ENCODE measurements around the gene SLC16A12.
"Not testable (repeated sequence)": the region's sequence is repeated elsewhere in the genome, so short reads cannot be mapped to it uniquely, and the experiment has no call there.

SLC16A12 gene

GRCh38 chr10:89468191-89468965, 67.0 kb downstream of the SLC16A12 start:
- no peak for DNase-seq

DNA sequence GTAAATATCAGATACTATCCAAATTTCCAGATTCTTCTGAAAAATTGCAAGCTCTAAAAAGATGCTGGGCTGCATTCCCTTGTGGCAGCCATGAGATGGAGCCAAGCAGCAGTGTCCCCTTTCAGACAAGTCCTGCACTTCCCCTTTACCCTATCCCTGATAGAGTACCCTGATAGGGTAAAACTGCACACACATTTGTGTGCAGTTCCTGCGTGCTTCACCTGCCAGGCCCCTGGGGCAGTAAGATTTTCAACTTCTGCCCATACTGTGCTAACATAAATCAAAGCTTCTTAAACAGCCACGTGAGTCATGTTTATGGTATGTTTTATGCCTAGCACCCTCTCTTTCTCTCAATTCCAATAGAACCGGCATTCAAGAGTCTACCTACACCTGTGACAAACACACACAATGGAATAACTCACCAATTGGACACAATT, 68.8 kb downstream of the SLC16A12 start:
- DNase-seq = no peak

DNA sequence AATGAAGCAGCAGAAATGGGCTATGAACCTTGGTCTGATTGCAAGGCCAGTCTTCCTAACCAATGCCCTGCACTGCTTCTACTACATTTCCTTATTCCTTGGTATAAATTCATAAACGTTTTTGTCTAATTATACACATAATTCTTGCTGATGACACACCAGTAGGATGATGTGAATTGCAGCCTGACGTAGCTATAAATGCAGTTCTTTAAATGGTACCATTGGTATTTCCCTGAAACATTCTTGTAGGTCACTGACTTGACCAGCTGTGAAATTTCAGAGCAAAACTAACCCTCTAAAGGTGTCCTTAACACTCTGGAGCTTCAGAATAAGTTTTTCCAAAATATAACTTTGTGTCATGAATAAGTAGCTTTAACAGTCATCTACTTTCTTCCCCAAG, 70.2 kb downstream of the SLC16A12 start:
- no peak for DNase-seq

- no peak for DNase-seq
These were observed 71.4 kb downstream of the SLC16A12 start for GRCh38 chr10:89463846-89464537.

DNA sequence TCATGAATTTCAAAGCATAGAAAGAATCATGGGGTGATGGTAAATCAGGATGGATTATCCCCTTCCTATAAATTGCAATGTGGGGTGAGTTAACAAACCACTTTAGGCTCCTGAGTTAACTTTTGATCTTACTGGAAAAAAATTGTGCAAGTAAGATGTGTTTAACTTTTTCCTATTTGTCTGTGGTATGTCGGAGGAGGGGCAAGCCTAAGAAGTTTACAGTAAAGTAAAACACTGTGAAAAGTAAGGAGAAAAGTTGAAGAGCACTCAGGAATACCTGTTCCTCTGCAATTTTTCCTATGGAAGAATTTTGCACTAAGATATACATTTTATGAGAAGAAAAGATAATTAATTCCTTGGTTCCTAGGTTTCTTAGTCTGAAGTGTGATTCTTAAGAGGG, 76.6 kb downstream of the SLC16A12 start:
- DNase-seq = no peak

- no peak for DNase-seq
These were observed 77.1 kb downstream of the SLC16A12 start for GRCh38 chr10:89458291-89458690.

DNA sequence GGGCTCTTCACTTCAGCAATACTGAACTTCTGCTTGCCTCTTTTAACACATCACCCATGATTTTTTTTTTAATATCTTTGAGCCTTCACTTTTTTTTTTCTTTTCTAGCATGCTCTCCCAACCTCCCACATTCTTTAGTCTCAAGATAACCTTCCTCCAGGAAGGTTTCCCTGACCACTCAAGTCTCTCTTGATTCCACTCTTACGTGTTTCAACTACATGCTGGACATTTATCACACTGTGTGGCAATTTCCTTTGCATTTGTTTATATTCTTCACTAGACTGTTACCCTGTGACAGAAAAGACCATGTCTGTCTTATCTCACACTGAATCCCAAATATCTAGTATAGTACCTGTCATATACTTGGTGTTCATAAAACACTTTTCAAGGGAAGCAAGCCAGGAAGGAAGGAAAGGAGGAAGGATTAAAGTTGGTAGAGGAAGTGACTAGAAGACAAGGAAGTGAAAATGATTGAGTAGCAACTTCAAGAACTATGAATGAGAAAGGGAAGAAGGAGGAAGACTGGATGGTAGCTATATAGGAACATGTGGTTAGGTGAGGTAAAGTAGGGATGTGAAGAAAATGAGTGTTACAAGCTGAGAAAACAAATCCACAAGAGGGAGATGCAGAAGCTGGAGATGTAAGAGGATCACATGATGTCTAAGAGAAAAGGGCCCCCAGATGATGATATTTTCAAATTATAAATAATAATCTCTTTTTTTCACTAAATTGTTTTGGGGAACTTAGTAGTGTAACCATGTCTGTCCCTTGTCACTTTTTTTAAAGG, 80.6 kb downstream of the SLC16A12 start:
- no peak for DNase-seq

DNA sequence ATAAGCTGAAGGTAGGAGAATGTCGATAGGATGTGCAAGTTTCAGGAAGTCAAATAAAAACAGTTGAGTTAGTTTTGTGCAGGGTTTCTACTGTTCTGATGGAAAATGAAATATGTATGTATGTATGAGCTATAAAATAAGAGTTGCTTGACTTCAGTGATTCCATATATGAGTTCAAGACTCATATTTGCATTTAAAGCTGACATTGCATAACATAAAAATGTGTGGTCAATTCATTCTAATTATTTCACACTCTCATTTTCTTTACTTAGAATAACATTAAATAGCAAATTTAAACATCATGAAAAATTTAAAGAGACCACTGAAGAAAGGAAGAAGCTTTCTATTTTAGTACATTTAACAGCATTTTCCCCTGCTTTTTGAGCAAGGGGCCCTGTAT, 83.2 kb downstream of the SLC16A12 start:
- no peak for DNase-seq

GRCh38 chr10:89450901-89451300, 84.5 kb downstream of the SLC16A12 start:
- no peak for DNase-seq

GRCh38 chr10:89444819-89445218, 90.6 kb downstream of the SLC16A12 start:
- not testable (repeated sequence) for DNase-seq

GRCh38 chr10:89442289-89442688, 93.1 kb downstream of the SLC16A12 start:
- DNase-seq = no peak

DNA sequence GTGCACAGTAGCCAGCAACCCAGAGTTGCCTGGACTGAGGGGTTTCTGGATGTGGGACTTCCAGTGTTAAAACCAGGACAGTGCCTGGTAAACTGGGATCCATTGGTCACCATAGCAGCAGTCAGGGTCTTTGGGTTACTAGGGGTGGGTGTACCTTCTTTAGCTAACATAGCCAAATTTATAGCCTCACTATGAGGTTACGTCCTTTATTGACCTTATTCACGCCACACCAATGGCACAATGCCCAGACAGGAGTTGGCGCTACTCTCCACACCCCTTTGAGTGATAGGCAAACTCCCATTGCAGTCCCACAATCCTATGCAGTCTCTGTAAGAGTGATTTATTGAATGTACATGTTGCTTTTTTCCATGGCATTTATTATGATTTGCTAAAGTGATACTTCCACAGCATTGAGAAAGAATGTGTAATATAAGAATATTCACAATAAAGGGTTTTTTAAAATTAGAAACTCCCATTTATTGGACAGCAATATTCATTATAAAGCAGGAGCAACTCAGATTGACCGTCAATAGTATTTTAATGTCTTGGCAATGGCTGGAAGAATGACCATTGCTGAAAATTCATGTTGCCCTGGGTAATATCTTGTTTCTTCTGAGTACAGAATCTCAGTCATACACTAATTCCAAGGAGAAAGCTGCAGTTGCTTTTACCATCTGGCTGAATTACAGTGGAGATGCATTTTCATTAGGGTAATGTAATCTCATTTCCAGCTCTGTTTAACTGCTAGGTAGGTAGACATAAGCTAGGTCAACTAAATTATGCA, 95.0 kb downstream of the SLC16A12 start:
- DNase-seq = no peak

- no peak for DNase-seq
These were observed 96.9 kb downstream of the SLC16A12 start for GRCh38 chr10:89438525-89438924.

DNA sequence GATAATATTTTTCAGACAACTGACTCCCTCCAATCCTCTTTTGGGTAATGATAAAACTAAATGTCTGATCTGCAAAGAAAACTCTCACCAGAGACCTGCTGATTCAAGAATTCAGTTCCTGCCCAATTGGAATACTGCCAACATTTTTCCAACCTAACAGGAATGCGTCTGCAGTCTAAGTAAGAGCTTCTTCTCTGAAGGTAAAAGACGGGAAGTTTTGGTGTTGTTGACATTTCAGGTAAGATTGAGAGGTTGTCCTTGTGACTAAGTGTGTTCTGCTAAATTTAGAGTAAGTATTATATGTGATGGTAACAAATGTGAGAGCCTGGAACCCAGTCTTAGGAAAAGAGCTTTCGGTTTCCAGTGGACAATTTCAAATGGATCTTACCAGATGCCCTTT, 103.4 kb downstream of the SLC16A12 start:
- no peak for DNase-seq

- DNase-seq = no peak
These were observed 106.5 kb downstream of the SLC16A12 start for GRCh38 chr10:89428877-89429276.

DNA sequence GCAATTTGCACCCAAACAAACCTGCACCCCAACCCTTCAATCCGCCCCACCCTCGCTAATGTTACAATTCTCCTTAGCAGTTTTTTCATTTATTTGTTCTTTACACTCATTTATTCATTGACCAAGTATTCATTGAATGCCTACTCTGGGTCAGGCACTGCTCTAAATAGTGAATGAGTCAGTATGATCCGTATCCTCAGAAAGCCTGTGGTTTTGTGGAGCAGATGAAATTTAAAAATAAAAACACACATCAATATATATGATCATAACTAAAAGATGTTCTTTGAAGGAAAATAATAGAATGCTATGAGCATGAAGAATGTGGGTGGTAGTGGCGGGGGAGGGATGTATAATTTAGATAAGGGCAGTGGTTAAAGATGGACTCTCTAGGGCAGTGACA, 107.8 kb downstream of the SLC16A12 start:
- no peak for DNase-seq

GRCh38 chr10:89426230-89426868, 109.0 kb downstream of the SLC16A12 start:
- peak; percentile 38 for DNase-seq

DNA sequence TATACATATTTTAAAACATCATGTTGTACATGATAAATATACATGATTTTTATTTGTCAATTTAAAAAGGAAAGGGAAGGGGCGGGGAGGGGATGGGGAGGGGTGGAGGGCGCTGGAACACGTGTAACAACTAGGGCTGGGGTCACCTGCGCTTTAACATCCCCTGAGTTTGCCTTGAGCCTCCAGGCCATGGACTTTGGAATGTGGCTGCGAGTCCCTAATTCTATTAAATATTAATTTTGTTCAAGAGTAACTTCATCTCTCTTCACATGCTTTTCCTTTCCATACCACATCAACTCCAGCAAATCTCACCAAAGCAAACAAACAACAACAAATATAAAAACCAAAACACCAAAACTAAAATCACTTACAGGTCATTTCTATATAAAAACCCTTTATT, 110.4 kb downstream of the SLC16A12 start:
- DNase-seq = no peak

- no peak for DNase-seq
These were observed 114.3 kb downstream of the SLC16A12 start for GRCh38 chr10:89421018-89421476.

DNA sequence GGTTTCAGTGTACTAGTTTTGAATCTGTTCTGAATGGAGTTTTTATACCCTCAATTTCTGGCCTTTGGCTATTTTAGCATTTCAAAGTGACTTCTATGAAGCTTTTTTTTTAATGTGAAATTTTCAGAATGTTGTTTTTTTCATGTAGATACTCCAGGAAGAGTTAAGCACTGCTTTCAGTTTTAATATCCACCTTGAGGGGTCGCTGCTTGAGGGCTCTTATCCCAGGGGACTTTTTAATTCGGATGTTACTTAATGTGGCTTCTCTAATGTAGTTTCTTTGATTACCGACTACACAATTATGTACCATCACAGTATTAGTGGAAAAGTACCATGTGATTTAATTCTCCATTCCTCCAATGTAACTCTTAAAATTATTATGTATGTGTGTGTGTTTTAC, 115.8 kb downstream of the SLC16A12 start:
- DNase-seq = peak; percentile 51

DNA sequence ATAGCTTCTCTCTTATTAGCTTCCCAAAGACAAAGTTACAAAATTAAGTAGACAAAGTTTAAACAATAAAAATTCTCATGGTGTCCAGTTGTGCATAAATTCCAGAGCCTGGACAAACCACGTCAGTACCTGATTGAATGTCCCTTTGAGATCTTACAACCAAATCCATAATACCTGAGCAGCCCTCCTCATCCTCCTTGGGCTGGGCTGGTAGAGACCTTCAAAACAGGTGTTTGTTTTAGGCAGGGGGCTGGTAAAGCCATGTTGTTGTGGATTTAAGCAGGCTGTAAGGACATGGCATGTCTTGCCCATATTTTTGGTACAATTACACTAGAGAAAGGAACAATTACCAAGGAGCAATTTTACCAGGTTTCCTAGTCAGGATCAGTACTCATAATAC, 118.9 kb downstream of the SLC16A12 start:
- no peak for DNase-seq

Measured in CD4-positive, alpha-beta T cell treated with Interleukin-21 for 1 hour (primary cell).